IPS-18a (cell line): ENCODE data around the gene SUFU.

ENCODE experiments used
- H3K27ac ChIP-seq: one replicate; pipeline ENCODE4 v1.5.1; 2013; ENCODE audit warnings: low read length
- H3K27me3 ChIP-seq: one replicate; pipeline ENCODE4 v1.6.1; 2013; ENCODE audit warnings: mild to moderate bottlenecking, low read length; ENCODE audit not compliant: control insufficient read depth, insufficient read depth
- H3K36me3 ChIP-seq: one replicate; pipeline ENCODE4 v1.6.1; 2013; ENCODE audit warnings: low read depth, low read length; ENCODE audit not compliant: control insufficient read depth
- H3K4me1 ChIP-seq: one replicate; pipeline ENCODE4 v1.6.1; 2013; ENCODE audit warnings: low read depth, low read length; ENCODE audit not compliant: control insufficient read depth
- H3K4me3 ChIP-seq: one replicate; pipeline ENCODE4 v1.5.1; 2013; ENCODE audit warnings: low read length
- H3K9ac ChIP-seq: one replicate; pipeline ENCODE4 v1.6.1; 2013; ENCODE audit warnings: mild to moderate bottlenecking, low read length, moderate library complexity
- H3K9me3 ChIP-seq: one replicate; pipeline ENCODE4 v1.6.1; 2013; ENCODE audit warnings: low read depth, low read length; ENCODE audit not compliant: control insufficient read depth

SUFU gene

GRCh38 chr10:102668326-102669107 lies 164.7 kb downstream of the SUFU start:
- H3K36me3 ChIP-seq, result no peaks in the 10 kb centered on the region
- H3K4me1 ChIP-seq, result peaks cover 10% of the 10 kb centered on the region
- no peaks in the 10 kb centered on the region for H3K9me3 ChIP-seq
- H3K27ac ChIP-seq, result no peak overlapping the region
- H3K4me3 ChIP-seq, result no peak overlapping the region
- H3K27me3 ChIP-seq, result no peaks in the 10 kb centered on the region
- H3K9ac ChIP-seq, result no peak overlapping the region

GRCh38 chr10:102669206-102670064 lies 165.7 kb downstream of the SUFU start:
- Histone ChIP-seq H3K36me3 (no peaks in the 10 kb centered on the region), H3K27me3 (no peaks in the 10 kb centered on the region), H3K9ac (no peak overlapping the region), H3K4me3 (no peak overlapping the region), H3K27ac (no peak overlapping the region), H3K4me1 (peaks cover 19% of the 10 kb centered on the region), H3K9me3 (no peaks in the 10 kb centered on the region)

GRCh38 chr10:102670065-102670670 lies 166.4 kb downstream of the SUFU start:
- no peak overlapping the region for H3K27ac ChIP-seq
- H3K9ac ChIP-seq, result no peak overlapping the region
- no peak overlapping the region for H3K4me3 ChIP-seq

GRCh38 chr10:102670871-102671434 lies 167.2 kb downstream of the SUFU start:
- Histone ChIP-seq H3K9ac (no peak overlapping the region), H3K4me3 (no peak overlapping the region), H3K27ac (no peak overlapping the region), H3K4me1 (peaks cover 34% of the 10 kb centered on the region), H3K9me3 (no peaks in the 10 kb centered on the region), H3K27me3 (no peaks in the 10 kb centered on the region), H3K36me3 (no peaks in the 10 kb centered on the region)

More at GRCh38 chr10:102670065-102670670, 166.4 kb downstream of the SUFU start:
- Histone ChIP-seq H3K9me3 (no peaks in the 10 kb centered on the region), H3K27me3 (no peaks in the 10 kb centered on the region), H3K4me1 (peaks cover 27% of the 10 kb centered on the region), H3K36me3 (no peaks in the 10 kb centered on the region)

- H3K4me3 ChIP-seq, result no peak overlapping the region
- no peak overlapping the region for H3K9ac ChIP-seq
- H3K27me3 ChIP-seq, result no peaks in the 10 kb centered on the region
- no peak overlapping the region for H3K27ac ChIP-seq
- H3K9me3 ChIP-seq, result no peaks in the 10 kb centered on the region
- peaks cover 52% of the 10 kb centered on the region for H3K4me1 ChIP-seq
- H3K36me3 ChIP-seq, result no peaks in the 10 kb centered on the region
Observed at GRCh38 chr10:102673236-102673818, 169.6 kb downstream of the SUFU start.

GRCh38 chr10:102673819-102674511 lies 170.2 kb downstream of the SUFU start:
- Histone ChIP-seq H3K27me3 (no peaks in the 10 kb centered on the region), H3K4me3 (peak overlapping the region; percentile 19), H3K36me3 (no peaks in the 10 kb centered on the region), H3K9me3 (no peaks in the 10 kb centered on the region), H3K4me1 (peaks cover 55% of the 10 kb centered on the region), H3K9ac (no peak overlapping the region), H3K27ac (no peak overlapping the region)

- Histone ChIP-seq H3K36me3 (no peaks in the 10 kb centered on the region), H3K4me1 (peaks cover 60% of the 10 kb centered on the region), H3K27me3 (no peaks in the 10 kb centered on the region), H3K9ac (no peak overlapping the region), H3K4me3 (peak overlapping the region; percentile 19), H3K27ac (no peak overlapping the region), H3K9me3 (no peaks in the 10 kb centered on the region)
Observed at GRCh38 chr10:102674566-102674965, 170.8 kb downstream of the SUFU start.

- Histone ChIP-seq H3K9ac (no peak overlapping the region), H3K4me1 (peaks cover 59% of the 10 kb centered on the region), H3K4me3 (no peak overlapping the region), H3K9me3 (no peaks in the 10 kb centered on the region), H3K27me3 (no peaks in the 10 kb centered on the region), H3K27ac (no peak overlapping the region), H3K36me3 (no peaks in the 10 kb centered on the region)
Observed at GRCh38 chr10:102675011-102675665, 171.4 kb downstream of the SUFU start.

GRCh38 chr10:102675666-102676533 lies 172.1 kb downstream of the SUFU start:
- no peak overlapping the region for H3K4me3 ChIP-seq
- H3K36me3 ChIP-seq, result no peaks in the 10 kb centered on the region
- H3K27me3 ChIP-seq, result no peaks in the 10 kb centered on the region
- no peak overlapping the region for H3K9ac ChIP-seq
- H3K9me3 ChIP-seq, result no peaks in the 10 kb centered on the region
- H3K4me1 ChIP-seq, result peaks cover 51% of the 10 kb centered on the region
- no peak overlapping the region for H3K27ac ChIP-seq
